Hepatocyte (in vitro differentiated cells): Measurements from ENCODE around the gene GPR78. TPM values are rescaled to one million over a fixed set of nuclear protein-coding genes. Genes with fewer than 3 reads are reported as not detected.

ENCODE experiments used
- DNase-seq: peaks from one replicate; pipeline ENCODE4 v3.0.0-alpha.2; 2016; ENCODE audit warnings: low spot score
- H2AFZ ChIP-seq: fragments of 200-600 bp; sonication (generic); 2 replicates; pipeline ENCODE4 v1.6.0; 2016; ENCODE audit warnings: antibody characterized with exemption, mild to moderate bottlenecking
- H3K27ac ChIP-seq: fragments of 200-600 bp; sonication (generic); 2 replicates; pipeline ENCODE4 v1.5.1; 2016; ENCODE audit warnings: mild to moderate bottlenecking
- H3K27me3 ChIP-seq: fragments of 200-600 bp; sonication (generic); 2 replicates; pipeline ENCODE4 v1.6.1; 2016
- H3K36me3 ChIP-seq: fragments of 200-600 bp; sonication (generic); replicated peaks from 2 replicates; pipeline ENCODE4 v1.5.1; 2016; ENCODE audit warnings: low read depth; ENCODE audit not compliant: insufficient read depth
- H3K4me1 ChIP-seq: fragments of 200-600 bp; sonication (generic); 2 replicates; pipeline ENCODE4 v1.5.1; 2016; ENCODE audit warnings: mild to moderate bottlenecking, moderate library complexity; ENCODE audit not compliant: insufficient read depth
- H3K4me2 ChIP-seq: fragments of 200-600 bp; sonication (generic); 2 replicates; pipeline ENCODE4 v1.6.0; 2016
- H3K4me3 ChIP-seq: fragments of 200-600 bp; sonication (generic); 2 replicates; pipeline ENCODE4 v1.5.1; 2016; ENCODE audit warnings: mild to moderate bottlenecking
- H3K79me2 ChIP-seq: fragments of 200-600 bp; sonication (generic); 2 replicates; pipeline ENCODE4 v1.6.0; 2017; ENCODE audit warnings: mild to moderate bottlenecking
- H3K9me2 ChIP-seq: fragments of 200-600 bp; sonication (generic); replicated peaks from 2 replicates; pipeline ENCODE4 v1.6.0; 2017; ENCODE audit warnings: mild to moderate bottlenecking; ENCODE audit not compliant: insufficient read depth
- H3K9me3 ChIP-seq: fragments of 200-600 bp; sonication (generic); 2 replicates; pipeline ENCODE4 v1.5.1; 2016; ENCODE audit warnings: low read depth, mild to moderate bottlenecking
- H4K20me1 ChIP-seq: fragments of 200-600 bp; sonication (generic); 2 replicates; pipeline ENCODE4 v1.6.0; 2016; ENCODE audit warnings: mild to moderate bottlenecking; ENCODE audit not compliant: insufficient read depth, poor library complexity, severe bottlenecking
- CTCF ChIP-seq: fragments of 200-600 bp; sonication (generic); IDR thresholded peaks from 2 replicates; pipeline ENCODE4 v1.5.1; 2016; ENCODE audit warnings: antibody characterized with exemption, mild to moderate bottlenecking; ENCODE audit not compliant: poor library complexity
- EZH2 ChIP-seq: fragments of 200-600 bp; sonication (generic); IDR thresholded peaks from 2 replicates; pipeline ENCODE4 v1.6.1; 2016; ENCODE audit warnings: antibody characterized with exemption, mild to moderate bottlenecking, borderline replicate concordance
- EZH2phosphoT487 ChIP-seq: fragments of 200-600 bp; sonication (generic); IDR thresholded peaks from one replicate; pipeline ENCODE4 v1.6.1; 2018; ENCODE audit warnings: antibody characterized with exemption, mild to moderate bottlenecking, low read depth, moderate library complexity; ENCODE audit not compliant: unreplicated experiment, severe bottlenecking
- WGBS: methylation state at CpG from one replicate; pipeline ENCODE4 v1.1.6; 2016; ENCODE audit warnings: low lambda C conversion rate; ENCODE audit errors: missing lambda C conversion rate; 5-methylcytosine and 5-hydroxymethylcytosine counted together
- polyA plus RNA-seq: library from polyadenylated mRNA; unstranded; fragments of >200 nt; fragmentation: Nextera tagmentation; extraction: Ambion mirVana; gene quantifications from 2 replicates; pipeline ENCODE4 v1.2.1, GENCODE V29; 2016
- total RNA-seq: library from RNA; depleted of rRNA; stranded (reverse); fragments of >200 nt; gene quantifications from 2 replicates; pipeline ENCODE4 v1.2.3, GENCODE V29; 2014

GPR78 gene
- total and polyA plus RNA-seq, 2 experiments from 2014 or later = 0.28 to 1.0 TPM

DNA sequence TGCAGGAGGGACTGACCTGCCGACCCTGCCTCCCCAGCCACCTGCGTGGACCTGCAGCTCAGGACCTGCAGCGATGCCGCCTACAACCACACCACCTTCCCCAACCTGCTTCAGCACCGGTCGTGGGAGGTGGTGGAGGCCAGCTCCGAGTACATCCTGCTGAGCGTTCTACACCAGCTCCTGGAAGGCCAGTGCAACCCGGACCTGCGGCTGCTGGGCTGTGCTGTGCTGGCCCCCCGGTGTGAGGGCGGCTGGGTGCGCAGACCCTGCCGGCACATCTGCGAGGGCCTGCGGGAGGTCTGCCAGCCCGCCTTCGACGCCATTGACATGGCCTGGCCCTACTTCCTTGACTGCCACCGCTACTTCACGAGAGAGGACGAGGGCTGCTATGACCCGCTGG is 20.9 kb downstream of the GPR78 start:
- no peaks in the 10 kb centered on the region for H3K4me1 ChIP-seq
- no peaks in the 10 kb centered on the region for H4K20me1 ChIP-seq
- TF ChIP-seq EZH2 (no peak), EZH2phosphoT487 (no peak), CTCF (no peak)
- H3K9me2 ChIP-seq = no peaks in the 10 kb centered on the region
- H3K9me3 ChIP-seq = no peaks in the 10 kb centered on the region
- H3K4me2 ChIP-seq = no peak overlapping the region
- no peak for DNase-seq
- H3K36me3 ChIP-seq = no peaks in the 10 kb centered on the region
- H3K27ac ChIP-seq = no peak overlapping the region
- 93% methylated on average over 23 of the region's 23 CpGs for WGBS
- no peak overlapping the region for H3K4me3 ChIP-seq
- H3K27me3 ChIP-seq = no peaks in the 10 kb centered on the region
- H2AFZ ChIP-seq = no peak overlapping the region
- no peaks in the 10 kb centered on the region for H3K79me2 ChIP-seq

DNA sequence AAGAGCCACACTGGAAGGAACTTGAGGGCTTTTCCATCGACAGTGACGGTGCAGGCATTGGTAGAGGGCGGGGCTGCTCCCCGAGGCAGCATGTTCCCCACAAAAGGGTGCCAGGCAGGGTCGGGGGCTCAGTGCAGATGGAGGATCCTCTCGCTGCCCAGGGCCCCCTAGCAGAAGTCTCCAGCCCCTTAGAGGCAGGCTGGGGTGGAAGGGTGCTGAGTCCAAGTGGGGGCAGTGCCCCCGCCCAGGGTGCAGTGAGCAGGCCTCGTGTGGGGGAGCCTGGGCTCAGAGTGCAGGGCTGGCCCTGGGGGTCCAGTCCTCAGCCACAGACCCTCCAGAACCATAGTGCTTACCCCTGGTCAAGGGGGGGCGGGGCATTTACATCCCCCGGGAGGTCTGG is 21.4 kb downstream of the GPR78 start:
- Histone ChIP-seq H2AFZ (no peak overlapping the region), H3K27me3 (no peaks in the 10 kb centered on the region), H3K79me2 (no peaks in the 10 kb centered on the region), H3K4me2 (no peak overlapping the region), H3K4me3 (no peak overlapping the region), H3K9me3 (no peaks in the 10 kb centered on the region), H3K9me2 (no peaks in the 10 kb centered on the region), H4K20me1 (no peaks in the 10 kb centered on the region), H3K27ac (no peak overlapping the region), H3K36me3 (no peaks in the 10 kb centered on the region), H3K4me1 (no peaks in the 10 kb centered on the region)
- TF ChIP-seq EZH2phosphoT487 = no peak
- no peak for TF ChIP-seq CTCF
- no peak for TF ChIP-seq EZH2
- 86% methylated on average over 8 of the region's 10 CpGs for WGBS
- no peak for DNase-seq

DNA sequence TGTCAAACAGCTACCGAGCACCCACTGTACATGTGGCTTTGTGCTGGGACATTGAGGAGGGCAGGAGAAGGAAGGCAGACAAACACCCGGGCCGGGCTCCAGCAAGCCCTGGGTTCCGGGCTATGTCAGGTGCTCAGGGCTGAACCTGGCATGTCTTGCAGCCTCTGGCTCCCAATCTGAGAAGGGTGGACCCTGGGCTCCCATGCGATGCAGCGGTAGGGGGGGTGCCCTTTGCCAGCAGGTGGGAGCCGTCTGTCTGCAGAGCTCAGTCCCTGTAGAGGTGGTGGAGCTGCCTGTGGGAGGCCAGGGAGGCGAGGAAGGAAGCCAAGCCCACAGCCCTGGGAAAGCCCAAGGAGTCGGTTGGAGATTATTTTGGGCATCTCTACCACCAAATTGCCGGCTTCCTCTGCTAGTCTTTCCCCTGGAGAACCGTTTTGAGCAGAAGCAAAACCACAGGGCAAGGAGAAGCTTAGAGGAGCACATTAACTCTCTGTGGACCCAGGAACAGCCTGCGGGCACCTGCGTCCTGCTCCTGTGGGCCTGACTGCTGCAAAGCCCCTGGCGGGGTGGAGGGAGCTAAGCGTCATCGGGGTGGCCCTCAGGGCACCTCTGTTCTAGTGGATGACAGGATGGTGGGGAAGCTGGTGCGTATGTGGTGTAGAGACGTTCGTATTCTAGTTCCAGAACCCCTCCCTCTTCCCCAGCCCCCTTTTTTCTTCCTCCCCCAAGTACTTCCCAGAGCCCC is 22.7 kb downstream of the GPR78 start:
- Histone ChIP-seq H3K79me2 (no peaks in the 10 kb centered on the region), H3K4me1 (no peaks in the 10 kb centered on the region), H3K36me3 (no peaks in the 10 kb centered on the region), H2AFZ (no peak overlapping the region), H3K4me2 (no peak overlapping the region), H3K27ac (no peak overlapping the region), H3K4me3 (no peak overlapping the region), H3K27me3 (no peaks in the 10 kb centered on the region), H3K9me2 (no peaks in the 10 kb centered on the region), H4K20me1 (no peaks in the 10 kb centered on the region), H3K9me3 (no peaks in the 10 kb centered on the region)
- no peak for DNase-seq
- WGBS = 83% methylated on average over 17 of the region's 19 CpGs
- TF ChIP-seq CTCF (no peak), EZH2 (no peak), EZH2phosphoT487 (no peak)
